OCI-LY7 (cell line): ENCODE measurements around the gene DDX27. TPM values are rescaled to one million over a fixed set of nuclear protein-coding genes. Genes with fewer than 3 reads are reported as not detected.

Source experiments
- BruUV-seq: library from RNA; stranded (reverse); fragments of 400-500 nt; replicated peaks from 2 replicates; lab custom pipeline; 2021; lab: Mats Ljungman, UMichigan
- CTCF ChIA-PET: fragments of 300-600 bp; sonication (Branson Sonifier 250); formaldehyde crosslinking; loops from one replicate; lab custom pipeline; 2022; ENCODE audit warnings: antibody characterized with exemption; ENCODE audit not compliant: unreplicated experiment; lab: Charles Lee
- POLR2A ChIA-PET: fragments of 300-600 bp; sonication (Branson Sonifier 250); formaldehyde crosslinking; loops from one replicate; lab custom pipeline; 2022; ENCODE audit warnings: antibody characterized with exemption; lab: Charles Lee
- DNase-seq: peaks from one replicate; pipeline ENCODE4 v3.0.0-alpha.2; 2015; ENCODE audit warnings: low spot score
- H2AFZ ChIP-seq: fragments of 200-600 bp; sonication (generic), shearing (Covaris generic); 2 replicates; pipeline ENCODE4 v1.6.1; 2014; ENCODE audit warnings: mild to moderate bottlenecking, antibody characterized with exemption, low read length, moderate library complexity
- H3K27ac ChIP-seq: fragments of 200-600 bp; sonication (generic); 2 replicates; pipeline ENCODE4 v1.5.1; 2014; ENCODE audit warnings: mixed run types, low read depth, mild to moderate bottlenecking, moderate library complexity, low read length, inconsistent platforms; ENCODE audit not compliant: poor library complexity, severe bottlenecking
- H3K36me3 ChIP-seq: fragments of 200-600 bp; sonication (generic); 2 replicates; pipeline ENCODE4 v1.6.1; 2014; ENCODE audit warnings: mild to moderate bottlenecking, antibody characterized with exemption, low read length, moderate library complexity, mixed read lengths; ENCODE audit not compliant: insufficient read depth
- H3K4me1 ChIP-seq: fragments of 200-600 bp; sonication (generic); 2 replicates; pipeline ENCODE4 v1.5.1; 2014; ENCODE audit warnings: mild to moderate bottlenecking, low read length; ENCODE audit not compliant: insufficient read depth, poor library complexity, severe bottlenecking
- H3K4me2 ChIP-seq: fragments of 200-600 bp; sonication (generic); 2 replicates; pipeline ENCODE4 v1.6.1; 2014; ENCODE audit warnings: mild to moderate bottlenecking, low read length
- H3K4me3 ChIP-seq: fragments of 200-600 bp; sonication (generic); 2 replicates; pipeline ENCODE4 v1.5.1; 2014; ENCODE audit warnings: mild to moderate bottlenecking, low read depth, low read length; ENCODE audit not compliant: poor library complexity, severe bottlenecking
- H3K79me2 ChIP-seq: fragments of 200-600 bp; sonication (generic); 2 replicates; pipeline ENCODE4 v1.6.1; 2016; ENCODE audit warnings: low read depth, mild to moderate bottlenecking, low read length, moderate library complexity, mixed read lengths; ENCODE audit not compliant: insufficient read depth
- H3K9me2 ChIP-seq: fragments of 200-600 bp; sonication (generic); 2 replicates; pipeline ENCODE4 v1.6.1; 2016; ENCODE audit warnings: mild to moderate bottlenecking, low read length, mixed read lengths; ENCODE audit not compliant: insufficient read depth
- H3K9me3 ChIP-seq: fragments of 200-600 bp; sonication (generic); 2 replicates; pipeline ENCODE4 v1.6.1; 2014; ENCODE audit warnings: mild to moderate bottlenecking, mixed run types, low read length, mixed read lengths
- H4K20me1 ChIP-seq: fragments of 200-600 bp; sonication (generic); 2 replicates; pipeline ENCODE4 v1.6.1; 2014; ENCODE audit warnings: mild to moderate bottlenecking, antibody characterized with exemption, low read length, moderate library complexity, mixed read lengths; ENCODE audit not compliant: insufficient read depth
- CTCF ChIP-seq: fragments of 200-600 bp; sonication (generic); conservative IDR thresholded peaks from 2 replicates; pipeline ENCODE4 v1.5.1; 2014; ENCODE audit warnings: mild to moderate bottlenecking, antibody characterized with exemption, low read length, moderate library complexity, mixed read lengths
- EZH2phosphoT487 ChIP-seq: fragments of 200-600 bp; sonication (generic); IDR thresholded peaks from 2 replicates; pipeline ENCODE4 v1.6.1; 2018; ENCODE audit warnings: low read depth, borderline replicate concordance, mild to moderate bottlenecking, mixed run types, antibody characterized with exemption, low read length, moderate library complexity, mixed read lengths
- intact Hi-C: fragments of 100-400 bp; cut with micrococcal nuclease; formaldehyde crosslinking; loops from one replicate; pipeline ENCODE4 v1.10.0; 2022; ENCODE audit not compliant: unreplicated experiment
- total RNA-seq, 2 experiments: library from RNA; depleted of rRNA in 1 of 2; stranded (reverse); fragments of >200 nt in 1 of 2; shearing (Covaris generic) in 1 of 2; gene quantifications; 2 replicates each; pipeline ENCODE4 v1.2.3, GENCODE V29; 2014 to 2022

DDX27 gene
- total RNA-seq, 2 experiments from 2014 or later, result 53.9 to 57.0 TPM

GRCh38 chr20:49290608-49291191 is 71.5 kb downstream of the DDX27 start:
- Histone ChIP-seq H3K27ac (no peak overlapping the region), H3K36me3 (peaks cover 87% of the 10 kb centered on the region), H3K9me3 (no peaks in the 10 kb centered on the region), H3K4me3 (no peak overlapping the region), H3K79me2 (peaks cover 30% of the 10 kb centered on the region), H4K20me1 (peaks cover 36% of the 10 kb centered on the region), H2AFZ (no peak overlapping the region), H3K4me1 (peaks cover 17% of the 10 kb centered on the region), H3K4me2 (no peak overlapping the region), H3K9me2 (no peaks in the 10 kb centered on the region)
- DNase-seq, result peak; percentile 9
- intact Hi-C loops, result no loop called here
- POLR2A ChIA-PET, result interaction anchor here (1.2 kb wide), 1 partner anchor 11 kb away, joined by 4 read pairs; no protein-coding TSS in a partner anchor
- no TSS peak for BruUV-seq
- CTCF ChIA-PET, result no interaction called here
- TF ChIP-seq EZH2phosphoT487 (no peak), CTCF (no peak)

DNA sequence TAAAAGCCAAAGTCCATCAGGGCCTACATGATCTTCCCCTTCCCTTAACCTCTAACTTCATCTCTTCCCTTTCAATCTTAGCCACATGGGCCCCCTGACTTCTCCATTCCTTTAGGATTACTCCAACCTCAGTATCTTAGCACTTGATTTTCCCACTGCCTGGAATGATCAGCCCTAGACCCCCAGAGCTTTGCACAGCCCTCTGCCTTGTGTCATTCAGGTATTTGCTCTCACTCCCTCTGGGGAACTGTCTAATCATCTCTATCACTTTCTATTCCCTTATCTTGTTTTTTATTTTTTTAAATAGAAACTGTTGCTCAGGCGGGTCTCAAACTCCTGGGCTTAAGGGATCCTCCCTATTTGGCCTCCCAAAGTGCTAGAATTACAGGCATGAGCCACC is 72.0 kb downstream of the DDX27 start:
- H3K4me2 ChIP-seq, result no peak overlapping the region
- no peaks in the 10 kb centered on the region for H3K9me3 ChIP-seq
- H3K36me3 ChIP-seq, result peaks cover 84% of the 10 kb centered on the region
- intact Hi-C loops, result no loop called here
- no peak overlapping the region for H3K4me3 ChIP-seq
- H3K4me1 ChIP-seq, result peaks cover 12% of the 10 kb centered on the region
- no peak overlapping the region for H2AFZ ChIP-seq
- POLR2A ChIA-PET, result interaction anchor here (1.2 kb wide), 1 partner anchor 11 kb away, joined by 4 read pairs; no protein-coding TSS in a partner anchor
- peaks cover 25% of the 10 kb centered on the region; the same call in 1 of the 2 replicates for H3K79me2 ChIP-seq
- no peak overlapping the region for H3K27ac ChIP-seq
- H4K20me1 ChIP-seq, result peaks cover 32% of the 10 kb centered on the region
- no peak for DNase-seq
- no TSS peak for BruUV-seq
- H3K9me2 ChIP-seq, result no peaks in the 10 kb centered on the region
- CTCF ChIA-PET, result no interaction called here
- TF ChIP-seq CTCF (no peak), EZH2phosphoT487 (no peak)

DNA sequence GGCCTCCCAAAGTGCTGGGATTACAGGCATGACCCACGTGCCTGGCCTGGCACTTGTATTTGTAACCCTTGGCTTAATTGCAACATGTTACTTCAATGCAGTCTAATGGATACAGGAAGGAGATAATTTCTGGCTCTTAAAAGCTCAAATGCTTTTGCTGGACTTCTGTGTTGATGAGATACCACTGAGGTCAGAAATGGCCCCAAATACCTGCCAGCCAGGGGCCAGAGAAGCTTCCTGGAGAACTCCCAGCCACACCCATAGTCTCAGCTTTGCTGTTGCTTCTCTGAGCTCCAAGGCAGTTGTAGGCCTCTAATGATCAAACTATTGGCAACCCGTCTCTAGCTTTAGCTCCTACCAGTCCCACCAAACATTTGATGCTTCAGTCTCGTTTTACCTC is 72.8 kb downstream of the DDX27 start:
- Histone ChIP-seq H3K27ac (no peak overlapping the region), H2AFZ (no peak overlapping the region), H4K20me1 (peaks cover 24% of the 10 kb centered on the region), H3K4me2 (no peak overlapping the region), H3K79me2 (peaks cover 17% of the 10 kb centered on the region; the same call in 1 of the 2 replicates), H3K4me3 (no peak overlapping the region), H3K36me3 (peaks cover 81% of the 10 kb centered on the region), H3K4me1 (peaks cover 6% of the 10 kb centered on the region), H3K9me2 (no peaks in the 10 kb centered on the region), H3K9me3 (no peaks in the 10 kb centered on the region)
- POLR2A ChIA-PET, result interaction anchor here (0.6 to 0.7 kb wide), 2 partner anchors 12 to 367 kb away, joined by 3 read pairs; no protein-coding TSS in a partner anchor
- CTCF ChIA-PET, result no interaction called here
- no peak for DNase-seq
- BruUV-seq, result no TSS peak
- intact Hi-C loops, result no loop called here
- TF ChIP-seq EZH2phosphoT487 (no peak), CTCF (no peak)
